ENCODE results near the gene FBXO36. TPM values are rescaled to one million over a fixed set of nuclear protein-coding genes. Genes with fewer than 3 reads are reported as not detected.

Gene FBXO36
- total RNA-seq, 2 experiments from 2014 or later: 1.6 to 2.0 TPM

DNA sequence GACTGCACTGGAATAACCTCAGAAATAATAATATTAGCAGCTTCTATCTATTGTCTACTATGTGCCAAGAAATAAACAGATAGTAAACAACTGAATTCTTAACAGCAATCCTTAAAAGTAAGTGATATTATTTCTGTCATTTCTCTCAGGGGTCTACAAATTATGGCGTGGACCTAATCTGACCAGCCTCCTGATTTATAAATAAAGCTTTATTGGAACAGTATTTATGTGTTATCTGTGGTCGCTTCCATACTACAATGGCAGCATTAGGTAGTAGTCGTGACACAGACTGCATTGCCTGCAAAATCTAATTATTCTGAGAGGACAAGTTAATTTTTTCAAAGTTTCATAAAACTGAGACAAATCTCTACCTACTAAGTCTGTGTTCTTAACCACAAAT is 97.4 kb downstream of the FBXO36 start:
- ATAC-seq (no peak), DNase-seq (no peak)
- Mint-ChIP-seq H3K36me3 (ENCODE audit: low read depth) (no peaks in the 10 kb centered on the region), H3K27ac (no peak overlapping the region), H3K4me3 (no peak overlapping the region), H3K27me3 (no peaks in the 10 kb centered on the region), H3K9me3 (no peaks in the 10 kb centered on the region), H3K4me1 (ENCODE audit: low read depth) (no peaks in the 10 kb centered on the region)
- ChIA-PET POLR2A (interaction anchor here (0.5 kb wide), 1 partner anchor 50 kb away, joined by 3 read pairs; no protein-coding TSS in a partner anchor), CTCF (interaction anchor here (2.6 kb wide), 1 partner anchor 11 kb away, joined by 15 read pairs; no protein-coding TSS in a partner anchor)
- intact Hi-C loops (cut with micrococcal nuclease): no loop called here
- TF ChIP-seq, protein P1, sequence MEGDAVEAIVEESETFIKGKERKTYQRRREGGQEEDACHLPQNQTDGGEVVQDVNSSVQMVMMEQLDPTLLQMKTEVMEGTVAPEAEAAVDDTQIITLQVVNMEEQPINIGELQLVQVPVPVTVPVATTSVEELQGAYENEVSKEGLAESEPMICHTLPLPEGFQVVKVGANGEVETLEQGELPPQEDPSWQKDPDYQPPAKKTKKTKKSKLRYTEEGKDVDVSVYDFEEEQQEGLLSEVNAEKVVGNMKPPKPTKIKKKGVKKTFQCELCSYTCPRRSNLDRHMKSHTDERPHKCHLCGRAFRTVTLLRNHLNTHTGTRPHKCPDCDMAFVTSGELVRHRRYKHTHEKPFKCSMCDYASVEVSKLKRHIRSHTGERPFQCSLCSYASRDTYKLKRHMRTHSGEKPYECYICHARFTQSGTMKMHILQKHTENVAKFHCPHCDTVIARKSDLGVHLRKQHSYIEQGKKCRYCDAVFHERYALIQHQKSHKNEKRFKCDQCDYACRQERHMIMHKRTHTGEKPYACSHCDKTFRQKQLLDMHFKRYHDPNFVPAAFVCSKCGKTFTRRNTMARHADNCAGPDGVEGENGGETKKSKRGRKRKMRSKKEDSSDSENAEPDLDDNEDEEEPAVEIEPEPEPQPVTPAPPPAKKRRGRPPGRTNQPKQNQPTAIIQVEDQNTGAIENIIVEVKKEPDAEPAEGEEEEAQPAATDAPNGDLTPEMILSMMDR (IDR thresholded peaks at IDR 0.05): no peak

DNA sequence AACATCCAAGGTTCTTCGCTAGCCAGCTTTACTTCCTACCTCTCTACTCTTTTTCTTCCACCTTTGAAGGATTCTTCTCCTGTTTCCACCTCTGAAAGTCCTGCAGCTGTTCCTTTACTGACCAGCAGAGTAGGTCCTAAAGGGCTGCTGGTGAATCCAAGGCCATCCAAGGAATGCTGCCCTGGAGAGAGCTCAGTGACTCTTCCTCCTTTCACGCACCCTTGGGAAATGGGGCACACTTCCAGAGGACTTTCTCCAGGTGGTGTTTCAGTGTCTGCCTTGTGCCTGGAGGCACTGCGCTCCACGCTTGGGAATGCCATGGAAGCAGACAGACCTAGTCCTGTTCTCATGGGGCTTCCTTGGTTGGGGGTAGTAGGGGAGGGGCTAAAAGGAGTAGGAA is 101.0 kb downstream of the FBXO36 start:
- DNase-seq (no peak), ATAC-seq (no peak)
- TF ChIP-seq, protein P1 (IDR thresholded peaks at IDR 0.05): no peak
- Mint-ChIP-seq H3K4me3 (no peak overlapping the region), H3K27ac (no peak overlapping the region), H3K36me3 (ENCODE audit: low read depth) (no peaks in the 10 kb centered on the region), H3K27me3 (no peaks in the 10 kb centered on the region), H3K4me1 (ENCODE audit: low read depth) (no peaks in the 10 kb centered on the region), H3K9me3 (no peaks in the 10 kb centered on the region)
- intact Hi-C loops (cut with micrococcal nuclease): no loop called here
- POLR2A ChIA-PET: interaction anchor here (1.4 kb wide), 1 partner anchor 9 kb away, joined by 3 read pairs; no protein-coding TSS in a partner anchor
- CTCF ChIA-PET: interaction anchor here (1.0 to 2.3 kb wide), 3 partner anchors 11 to 44 kb away, joined by 3 to 9 read pairs (median 8); no protein-coding TSS in a partner anchor

DNA sequence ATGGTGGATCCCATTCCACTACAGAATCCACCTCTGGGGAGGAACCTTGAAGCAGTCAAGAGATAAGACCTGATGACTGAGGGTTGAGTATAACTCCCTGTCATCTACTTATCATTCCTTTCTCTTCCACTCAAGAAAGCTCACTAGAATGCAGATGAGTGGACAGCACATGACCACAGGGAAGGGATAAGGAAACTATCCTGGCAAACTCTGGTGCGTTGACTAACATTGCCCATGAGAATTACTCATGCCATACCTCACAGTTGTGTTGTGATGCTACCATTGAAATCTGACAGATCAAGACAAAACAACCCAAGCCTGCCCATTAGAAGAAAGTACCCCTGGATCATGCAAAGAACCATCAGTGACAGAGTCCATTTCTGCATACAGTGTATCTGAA is 119.9 kb downstream of the FBXO36 start:
- ChIA-PET POLR2A (interaction anchor here (1.2 kb wide), 1 partner anchor 18 kb away, joined by 3 read pairs; no protein-coding TSS in a partner anchor), CTCF (interaction anchor here (0.5 kb wide), 1 partner anchor 275 kb away, joined by 3 read pairs; no protein-coding TSS in a partner anchor)
- intact Hi-C loops (cut with micrococcal nuclease): no loop called here
- DNase-seq (no peak), ATAC-seq (no peak)
- TF ChIP-seq, protein P1 (IDR thresholded peaks at IDR 0.05): no peak
- no peak overlapping the region for H3K27ac Mint-ChIP-seq
- H3K27me3 Mint-ChIP-seq: peaks cover 3% of the 10 kb centered on the region
- no peak overlapping the region for H3K4me3 Mint-ChIP-seq
- H3K36me3 Mint-ChIP-seq (ENCODE audit: low read depth): no peaks in the 10 kb centered on the region
- no peaks in the 10 kb centered on the region for H3K9me3 Mint-ChIP-seq
- H3K4me1 Mint-ChIP-seq (ENCODE audit: low read depth): no peaks in the 10 kb centered on the region

DNA sequence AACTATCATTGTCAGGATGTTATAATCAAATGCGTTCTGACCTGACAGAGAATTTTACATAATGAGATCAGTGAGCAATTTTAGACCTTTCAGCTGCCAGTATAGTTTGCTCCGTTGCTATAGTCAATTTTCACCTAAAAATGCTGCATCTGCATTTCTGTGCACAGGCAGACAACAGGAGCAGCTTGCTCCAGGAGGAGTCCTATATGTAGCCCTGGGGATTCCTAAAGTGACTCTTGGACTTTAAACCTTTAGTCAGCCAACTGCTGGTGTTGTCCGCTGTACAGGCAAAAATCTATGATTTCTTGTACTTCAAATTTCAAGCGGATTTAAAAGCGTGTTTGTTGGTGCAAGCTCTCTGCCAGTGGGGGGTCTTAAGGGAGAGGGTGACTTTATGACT is 120.7 kb downstream of the FBXO36 start:
- Mint-ChIP-seq H3K4me1 (ENCODE audit: low read depth) (peaks cover under 1% of the 10 kb centered on the region), H3K27ac (no peak overlapping the region), H3K36me3 (ENCODE audit: low read depth) (no peaks in the 10 kb centered on the region), H3K27me3 (peaks cover 3% of the 10 kb centered on the region), H3K9me3 (no peaks in the 10 kb centered on the region), H3K4me3 (no peak overlapping the region)
- TF ChIP-seq, protein P1 (IDR thresholded peaks at IDR 0.05): no peak
- POLR2A ChIA-PET: interaction anchor here (1.2 kb wide), 1 partner anchor 17 kb away, joined by 3 read pairs; no protein-coding TSS in a partner anchor
- CTCF ChIA-PET: no interaction called here
- ATAC-seq (no peak), DNase-seq (no peak)
- intact Hi-C loops (cut with micrococcal nuclease): no loop called here

DNA sequence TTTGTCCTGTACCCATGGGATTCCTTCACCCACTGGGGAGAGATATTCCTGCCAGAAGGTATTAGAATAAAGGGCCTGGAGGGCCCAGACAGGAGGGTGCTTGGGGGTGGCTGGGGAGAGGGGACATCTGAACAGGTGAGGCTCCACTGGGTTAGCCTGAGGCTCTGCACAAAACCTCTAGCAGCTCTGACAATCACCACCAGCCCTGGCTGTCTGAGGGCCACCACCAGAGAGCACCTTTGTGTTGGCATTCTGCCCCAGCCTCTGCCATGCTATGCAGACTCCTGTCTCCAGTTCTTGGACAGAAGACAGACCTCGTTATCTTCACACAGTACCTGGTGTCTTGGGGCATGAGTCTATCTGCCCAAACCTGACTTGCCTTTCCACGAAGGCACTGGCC is 121.2 kb downstream of the FBXO36 start:
- intact Hi-C loops (cut with micrococcal nuclease): no loop called here
- Mint-ChIP-seq H3K4me1 (ENCODE audit: low read depth) (peaks cover 4% of the 10 kb centered on the region), H3K4me3 (no peak overlapping the region), H3K27ac (no peak overlapping the region), H3K9me3 (no peaks in the 10 kb centered on the region), H3K36me3 (ENCODE audit: low read depth) (no peaks in the 10 kb centered on the region), H3K27me3 (peaks cover 3% of the 10 kb centered on the region)
- no peak for ATAC-seq
- ChIA-PET CTCF (no interaction called here), POLR2A (interaction anchor here (1.2 kb wide), 1 partner anchor 16 kb away, joined by 3 read pairs; no protein-coding TSS in a partner anchor)
- no peak for DNase-seq
- TF ChIP-seq, protein P1 (IDR thresholded peaks at IDR 0.05): no peak

Data from activated CD8-positive, alpha-beta T cell treated with anti-CD3 and anti-CD28 coated beads for 36 hours (primary cell).